Liver (tissue), 2 donors: ENCODE measurements around the gene SASH1.

ENCODE experiments used
- CTCF ChIP-seq: fragments of 150-350 bp; IDR thresholded peaks from 2 replicates; pipeline ENCODE4 v1.5.1; 2017; ENCODE audit warnings: improper control_type of control experiment, low read depth, low read length; ENCODE audit not compliant: missing input control
- REST ChIP-seq: IDR thresholded peaks from 2 replicates; pipeline ENCODE4 v1.6.1; 2016; ENCODE audit warnings: antibody characterized with exemption, mild to moderate bottlenecking
- donor health status: healthy.

- TF ChIP-seq REST (no peak), CTCF (peak; percentile 72)
Observed at GRCh38 chr6:148577687-148578488, 235.2 kb downstream of the SASH1 start.
